Activated naive CD8-positive, alpha-beta T cell treated with anti-CD3 and anti-CD28 coated beads for 36 hours (primary cell): Measurements from ENCODE around the gene CA9. TPM values are rescaled to one million over a fixed set of nuclear protein-coding genes. Genes with fewer than 3 reads are reported as not detected.
A peak's percentile ranks its signal among the peaks of the same experiment; 100 is the strongest.

Experiments used
- DNase-seq: peaks from one replicate; pipeline ENCODE4 v3.0.0; 2021
- H3K27ac Mint-ChIP-seq: one replicate; pipeline ENCODE4 v1.8.0; 2022; ENCODE audit warnings: mild to moderate bottlenecking, moderate library complexity, mixed read lengths
- H3K27me3 Mint-ChIP-seq: one replicate; pipeline ENCODE4 v1.8.0; 2022; ENCODE audit warnings: mild to moderate bottlenecking, mixed read lengths
- H3K36me3 Mint-ChIP-seq: one replicate; pipeline ENCODE4 v1.8.0; 2021; ENCODE audit warnings: mild to moderate bottlenecking, mixed read lengths
- H3K4me1 Mint-ChIP-seq: one replicate; pipeline ENCODE4 v1.8.0; 2021; ENCODE audit warnings: mixed read lengths
- H3K4me3 Mint-ChIP-seq: one replicate; pipeline ENCODE4 v1.8.0; 2022; ENCODE audit warnings: mild to moderate bottlenecking, moderate library complexity, mixed read lengths
- H3K9me3 Mint-ChIP-seq: one replicate; pipeline ENCODE4 v1.8.0; 2022; ENCODE audit warnings: mixed read lengths
- total RNA-seq, 2 experiments: library from RNA; stranded (reverse); gene quantifications; one replicate each; pipeline ENCODE4 v1.2.3, GENCODE V29; 2021

Gene CA9
- total RNA-seq, 2 experiments from 2014 or later: 1.5 to 2.7 TPM

DNA sequence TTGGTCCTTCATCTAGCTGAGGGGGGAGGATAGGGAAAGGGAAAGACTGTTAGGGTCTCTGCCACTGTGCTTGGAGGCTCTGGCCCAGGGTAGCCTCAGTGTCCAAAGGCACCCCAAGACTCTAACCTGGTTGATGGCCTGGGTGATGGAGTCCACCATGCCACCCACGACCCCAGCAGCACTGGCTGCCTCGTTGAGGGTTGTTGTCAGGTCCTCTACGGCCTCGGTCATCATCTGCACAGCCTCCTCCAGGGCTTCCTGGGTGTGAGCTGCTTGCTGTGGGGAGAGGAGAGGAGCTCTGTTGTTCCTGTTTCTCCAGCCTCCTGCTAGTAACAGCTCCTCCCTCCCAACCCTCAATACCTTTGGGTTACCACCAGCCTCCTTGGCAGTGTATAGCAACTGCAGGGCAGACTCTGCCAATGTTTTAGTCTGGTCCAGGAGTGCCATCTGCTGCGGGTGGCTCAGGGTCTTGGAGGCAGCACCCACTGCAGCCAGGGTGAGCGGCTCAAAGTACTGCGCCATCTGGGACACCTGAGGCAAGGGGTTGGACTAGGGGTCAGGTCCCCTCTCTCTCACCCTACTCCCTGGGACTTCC, 32.2 kb downstream of the CA9 start:
- peaks cover 30% of the 10 kb centered on the region for H3K36me3 Mint-ChIP-seq
- H3K9me3 Mint-ChIP-seq: no peaks in the 10 kb centered on the region
- H3K4me1 Mint-ChIP-seq: no peaks in the 10 kb centered on the region
- no peak overlapping the region for H3K4me3 Mint-ChIP-seq
- no peak overlapping the region for H3K27ac Mint-ChIP-seq
- H3K27me3 Mint-ChIP-seq: no peaks in the 10 kb centered on the region
- no peak for DNase-seq

DNA sequence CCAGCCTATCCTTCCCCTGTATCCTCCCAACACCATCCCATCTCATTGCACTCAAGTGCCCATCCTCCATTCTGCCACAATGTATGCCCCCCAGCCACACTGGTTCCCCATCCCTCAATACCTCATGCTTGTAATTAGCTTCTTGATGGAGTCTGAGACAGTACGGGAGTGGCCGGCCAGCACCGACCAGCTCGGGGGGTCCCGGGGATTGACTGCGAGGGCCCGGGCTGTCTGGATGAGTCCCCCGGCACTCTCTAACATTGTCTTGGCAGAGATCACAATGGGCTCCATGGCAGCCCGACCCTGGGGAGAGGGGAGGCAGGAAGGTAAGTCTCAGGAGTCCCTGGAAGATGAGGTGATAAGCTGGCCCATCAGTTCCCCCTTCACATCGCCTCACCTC, 33.2 kb downstream of the CA9 start:
- no peaks in the 10 kb centered on the region for H3K27me3 Mint-ChIP-seq
- no peaks in the 10 kb centered on the region for H3K9me3 Mint-ChIP-seq
- no peaks in the 10 kb centered on the region for H3K4me1 Mint-ChIP-seq
- no peak overlapping the region for H3K4me3 Mint-ChIP-seq
- no peak for DNase-seq
- peaks cover 33% of the 10 kb centered on the region for H3K36me3 Mint-ChIP-seq
- no peak overlapping the region for H3K27ac Mint-ChIP-seq

DNA sequence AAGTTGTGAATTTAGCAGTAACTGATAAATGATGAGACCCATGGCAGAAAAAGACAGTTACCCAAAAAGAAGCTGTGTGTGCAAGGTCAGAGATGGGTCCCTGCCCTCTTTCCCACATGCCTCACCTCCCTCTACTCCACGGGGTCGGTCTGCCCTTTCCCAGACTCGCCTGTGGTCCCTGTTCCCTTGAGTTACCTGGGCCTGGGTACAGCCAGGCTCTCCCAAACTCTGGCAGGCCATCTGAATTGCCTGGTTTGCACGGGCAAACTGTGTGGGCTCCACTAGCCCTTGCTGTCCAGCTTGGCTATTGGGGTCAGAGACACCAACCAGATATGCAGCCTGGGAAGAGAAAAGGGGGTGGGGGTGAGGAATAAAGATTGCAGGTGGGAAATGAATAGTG, 34.4 kb downstream of the CA9 start:
- Mint-ChIP-seq H3K4me3 (no peak overlapping the region), H3K9me3 (no peaks in the 10 kb centered on the region), H3K4me1 (no peaks in the 10 kb centered on the region), H3K27ac (peak overlapping the region; percentile 43), H3K36me3 (peaks cover 28% of the 10 kb centered on the region), H3K27me3 (no peaks in the 10 kb centered on the region)
- no peak for DNase-seq

DNA sequence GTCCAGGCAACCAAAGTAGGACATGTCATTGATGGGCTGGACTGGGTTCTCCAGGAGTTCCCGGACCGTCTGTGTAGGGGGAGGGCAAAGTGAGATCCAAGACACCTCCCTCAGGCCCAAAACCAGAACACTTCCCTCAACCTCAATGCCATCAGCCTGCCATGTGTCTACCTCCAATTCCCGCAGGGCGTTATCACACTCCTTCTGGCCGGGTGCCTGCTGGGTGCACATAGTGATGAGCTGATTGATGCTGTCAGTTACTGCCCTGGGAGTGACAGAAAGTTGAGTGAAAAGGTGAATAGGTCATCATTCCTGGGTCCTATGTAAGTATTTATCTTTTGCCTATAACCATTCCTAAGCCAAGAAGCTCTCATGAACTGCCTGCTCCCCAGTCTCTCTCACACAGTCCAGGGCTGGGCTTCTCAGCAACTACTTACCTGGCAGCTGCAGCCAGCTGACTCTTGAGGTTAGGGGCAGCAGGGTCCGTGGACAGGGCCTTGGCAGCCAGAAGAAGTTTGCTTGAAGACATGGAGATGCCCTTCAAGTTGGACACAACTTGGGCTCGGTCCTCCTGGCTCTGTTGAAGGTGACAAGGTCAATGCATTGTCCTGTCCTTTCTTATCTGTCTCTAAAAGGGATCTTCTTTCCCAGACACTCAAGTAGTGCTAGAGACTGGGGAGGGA, 37.2 kb downstream of the CA9 start:
- H3K27me3 Mint-ChIP-seq: no peaks in the 10 kb centered on the region
- H3K27ac Mint-ChIP-seq: no peak overlapping the region
- peaks cover 27% of the 10 kb centered on the region for H3K36me3 Mint-ChIP-seq
- no peaks in the 10 kb centered on the region for H3K4me1 Mint-ChIP-seq
- no peak overlapping the region for H3K4me3 Mint-ChIP-seq
- DNase-seq: no peak
- H3K9me3 Mint-ChIP-seq: no peaks in the 10 kb centered on the region

DNA sequence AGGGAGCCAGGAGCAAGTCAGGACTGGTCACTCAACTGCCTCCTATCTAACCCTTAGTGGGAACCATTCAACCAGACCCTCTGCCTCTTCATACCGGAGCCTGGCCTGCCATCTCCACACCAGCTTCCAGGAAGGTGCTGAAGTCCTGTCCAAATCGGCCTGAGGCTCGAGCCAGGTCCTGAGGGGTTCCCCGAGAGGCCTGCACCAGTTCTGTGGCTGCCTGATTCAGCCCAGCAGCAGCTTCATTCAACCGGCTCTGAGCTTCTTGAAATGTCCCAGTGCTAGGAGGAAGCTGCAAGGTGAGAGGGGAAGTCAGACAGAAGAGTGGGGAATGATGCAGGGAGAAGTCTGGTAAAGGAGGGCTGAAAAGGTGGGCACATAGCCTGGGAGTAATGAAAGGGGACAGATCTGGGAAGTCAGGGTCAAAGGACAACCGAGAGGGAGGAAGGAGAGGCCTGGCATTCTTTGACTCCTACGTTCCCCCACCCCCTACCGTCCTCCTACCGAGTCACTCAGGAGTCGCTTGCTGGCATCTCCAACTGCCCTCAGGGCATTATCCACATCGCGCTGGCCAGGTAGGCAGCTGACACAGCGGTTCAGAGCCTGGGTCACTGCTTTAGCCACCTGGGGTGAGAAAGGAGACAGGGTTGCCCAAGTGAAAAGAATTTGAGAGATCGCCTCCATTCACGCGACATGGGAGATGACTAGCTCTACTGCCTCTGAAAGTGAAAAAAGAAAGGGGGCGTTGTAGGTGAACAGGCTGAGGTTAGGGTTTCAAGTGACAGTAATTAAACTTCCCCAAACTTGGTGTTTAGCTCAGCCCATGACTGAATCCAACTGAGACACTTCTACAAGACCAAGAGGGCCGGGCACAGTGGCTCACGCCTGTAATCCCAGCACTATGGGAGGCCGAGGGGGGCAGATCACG, 38.0 kb downstream of the CA9 start:
- no peaks in the 10 kb centered on the region for H3K9me3 Mint-ChIP-seq
- H3K4me3 Mint-ChIP-seq: no peak overlapping the region
- peaks cover 30% of the 10 kb centered on the region for H3K36me3 Mint-ChIP-seq
- no peak for DNase-seq
- no peaks in the 10 kb centered on the region for H3K4me1 Mint-ChIP-seq
- no peaks in the 10 kb centered on the region for H3K27me3 Mint-ChIP-seq
- H3K27ac Mint-ChIP-seq: no peak overlapping the region

DNA sequence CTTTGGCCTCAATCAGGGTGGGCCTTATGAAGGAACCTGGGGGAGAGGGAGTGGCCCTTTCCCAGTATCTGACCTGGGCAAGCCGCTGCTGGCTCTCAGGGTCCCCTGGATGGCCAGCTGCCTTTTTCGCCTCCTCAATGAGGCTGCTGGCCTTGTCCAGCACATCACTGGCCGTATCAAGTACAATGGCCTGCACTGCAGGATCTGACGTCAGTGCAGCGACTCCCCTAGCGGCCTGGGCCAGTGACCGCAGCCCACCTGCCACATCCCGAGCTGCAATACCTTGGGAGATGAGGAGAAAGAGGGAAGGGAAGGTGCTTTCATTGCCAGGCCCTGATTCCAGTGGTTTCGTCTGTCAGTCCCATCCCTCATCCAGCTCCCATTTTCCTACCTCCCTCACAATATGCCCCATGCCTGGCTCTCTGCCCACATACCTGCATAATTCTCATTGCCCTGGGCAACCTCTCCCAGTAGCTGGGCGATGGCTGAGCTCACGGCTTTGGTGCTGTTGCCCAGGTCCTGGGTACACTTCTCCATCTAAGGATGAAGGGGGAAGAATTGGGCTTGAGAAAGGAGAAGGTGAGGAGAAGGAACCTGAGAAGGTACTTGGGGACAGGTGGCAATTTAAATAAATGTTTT, 39.2 kb downstream of the CA9 start:
- no peak for DNase-seq
- H3K36me3 Mint-ChIP-seq: peaks cover 21% of the 10 kb centered on the region
- H3K27ac Mint-ChIP-seq: no peak overlapping the region
- no peaks in the 10 kb centered on the region for H3K27me3 Mint-ChIP-seq
- H3K4me3 Mint-ChIP-seq: no peak overlapping the region
- H3K9me3 Mint-ChIP-seq: no peaks in the 10 kb centered on the region
- H3K4me1 Mint-ChIP-seq: no peaks in the 10 kb centered on the region

DNA sequence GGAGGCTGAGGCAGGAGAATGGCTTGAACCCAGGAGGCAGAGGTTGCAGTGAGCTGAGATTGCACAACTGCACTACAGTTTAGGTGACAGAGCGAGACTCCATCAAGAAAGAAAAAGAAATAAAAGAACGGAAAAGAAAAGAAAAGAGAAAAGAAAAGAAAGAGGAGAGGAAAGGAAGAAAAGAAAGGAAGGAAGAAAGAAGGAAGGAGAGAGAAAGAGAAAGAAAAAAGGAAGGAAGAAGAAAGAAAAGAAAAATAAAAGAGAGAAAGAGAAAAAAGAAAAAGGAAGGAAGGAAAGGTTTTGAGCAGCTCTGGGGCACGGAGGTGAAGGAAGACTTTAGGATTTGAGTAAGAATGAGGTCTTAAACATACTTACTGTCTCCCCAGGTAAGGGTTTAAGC, 39.9 kb downstream of the CA9 start:
- Mint-ChIP-seq H3K9me3 (no peaks in the 10 kb centered on the region), H3K27ac (no peak overlapping the region), H3K4me3 (no peak overlapping the region), H3K36me3 (peaks cover 24% of the 10 kb centered on the region), H3K27me3 (no peaks in the 10 kb centered on the region), H3K4me1 (no peaks in the 10 kb centered on the region)
- DNase-seq: no peak

DNA sequence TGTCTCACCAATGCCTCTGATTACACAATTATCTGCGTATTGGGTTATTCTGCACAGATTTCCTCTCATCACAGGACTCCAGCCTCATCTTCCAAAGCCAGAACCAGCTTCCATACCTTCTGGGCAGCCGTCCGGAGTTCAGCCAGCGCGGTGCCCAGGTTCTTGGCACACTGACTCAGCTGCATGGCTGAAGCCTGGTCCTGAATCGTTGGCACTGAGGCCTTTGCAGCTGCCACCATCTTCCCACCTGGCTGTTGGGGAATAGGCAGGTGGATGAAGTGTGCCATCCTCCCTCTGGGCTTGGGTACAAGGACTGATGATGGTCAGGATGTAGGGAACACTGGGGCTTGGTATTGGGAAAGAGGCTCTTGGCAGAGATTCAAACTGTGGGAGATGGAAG, 40.4 kb downstream of the CA9 start:
- H3K4me3 Mint-ChIP-seq: no peak overlapping the region
- peaks cover 24% of the 10 kb centered on the region for H3K36me3 Mint-ChIP-seq
- DNase-seq: no peak
- H3K9me3 Mint-ChIP-seq: no peaks in the 10 kb centered on the region
- no peaks in the 10 kb centered on the region for H3K4me1 Mint-ChIP-seq
- no peaks in the 10 kb centered on the region for H3K27me3 Mint-ChIP-seq
- H3K27ac Mint-ChIP-seq: peak overlapping the region; percentile 2

DNA sequence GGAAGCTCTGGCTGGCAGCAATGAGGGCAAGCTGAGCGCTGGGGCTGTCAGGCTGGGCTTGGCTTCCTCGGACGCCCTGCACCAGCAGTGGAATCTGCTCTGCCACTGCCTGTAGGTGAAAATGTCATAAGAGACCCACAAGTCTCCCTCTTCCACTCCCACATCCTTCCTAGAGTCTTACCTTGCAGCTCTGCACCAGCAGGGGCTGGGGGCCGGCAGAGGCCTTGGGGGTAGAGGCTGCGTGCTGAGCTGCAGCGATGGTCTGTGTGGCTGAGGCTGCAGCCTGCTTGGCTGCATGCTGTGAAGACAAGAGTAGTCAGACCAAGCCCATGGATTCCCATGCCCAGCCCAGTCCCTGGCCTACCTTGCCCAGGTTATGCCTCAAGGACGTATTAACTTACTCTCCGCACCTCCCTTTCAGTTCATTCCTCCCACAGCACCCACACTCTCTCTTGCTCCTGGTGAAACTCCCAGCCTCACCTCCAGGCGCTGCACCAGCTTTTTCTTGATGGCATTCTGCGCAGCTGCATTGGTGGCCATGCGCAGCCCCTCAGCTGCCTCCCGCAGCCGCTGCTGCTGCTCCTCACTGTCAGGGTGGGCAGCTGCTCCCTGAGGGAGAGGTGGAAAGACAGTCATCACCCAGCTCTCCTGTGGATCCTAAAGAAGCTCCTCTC, 41.0 kb downstream of the CA9 start:
- no peak for DNase-seq
- H3K27ac Mint-ChIP-seq: peak overlapping the region; percentile 2
- H3K9me3 Mint-ChIP-seq: no peaks in the 10 kb centered on the region
- H3K4me1 Mint-ChIP-seq: no peaks in the 10 kb centered on the region
- H3K27me3 Mint-ChIP-seq: no peaks in the 10 kb centered on the region
- H3K4me3 Mint-ChIP-seq: no peak overlapping the region
- H3K36me3 Mint-ChIP-seq: peaks cover 22% of the 10 kb centered on the region

DNA sequence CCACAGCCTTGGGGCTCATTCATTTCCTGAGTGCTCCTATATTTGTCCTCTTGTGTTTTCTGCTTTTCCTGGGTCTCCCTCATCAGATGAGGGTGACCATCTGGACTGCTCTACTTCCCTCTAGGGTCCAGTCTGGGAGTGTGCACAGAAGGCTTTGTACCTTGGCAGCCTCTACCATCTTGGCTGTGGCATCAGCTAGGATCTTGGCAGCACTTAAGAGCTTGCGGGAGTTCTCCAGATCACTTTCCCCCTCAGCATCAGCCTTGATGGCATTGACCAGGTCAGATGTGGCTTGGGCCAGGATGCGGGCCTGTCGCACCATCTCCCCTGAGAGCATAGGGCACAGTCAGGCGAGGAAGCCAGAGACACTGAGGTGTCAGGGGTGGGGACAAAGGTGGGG, 42.5 kb downstream of the CA9 start:
- no peak overlapping the region for H3K4me3 Mint-ChIP-seq
- no peaks in the 10 kb centered on the region for H3K27me3 Mint-ChIP-seq
- no peak for DNase-seq
- H3K36me3 Mint-ChIP-seq: peaks cover 14% of the 10 kb centered on the region
- H3K27ac Mint-ChIP-seq: no peak overlapping the region
- H3K4me1 Mint-ChIP-seq: no peaks in the 10 kb centered on the region
- H3K9me3 Mint-ChIP-seq: no peaks in the 10 kb centered on the region

DNA sequence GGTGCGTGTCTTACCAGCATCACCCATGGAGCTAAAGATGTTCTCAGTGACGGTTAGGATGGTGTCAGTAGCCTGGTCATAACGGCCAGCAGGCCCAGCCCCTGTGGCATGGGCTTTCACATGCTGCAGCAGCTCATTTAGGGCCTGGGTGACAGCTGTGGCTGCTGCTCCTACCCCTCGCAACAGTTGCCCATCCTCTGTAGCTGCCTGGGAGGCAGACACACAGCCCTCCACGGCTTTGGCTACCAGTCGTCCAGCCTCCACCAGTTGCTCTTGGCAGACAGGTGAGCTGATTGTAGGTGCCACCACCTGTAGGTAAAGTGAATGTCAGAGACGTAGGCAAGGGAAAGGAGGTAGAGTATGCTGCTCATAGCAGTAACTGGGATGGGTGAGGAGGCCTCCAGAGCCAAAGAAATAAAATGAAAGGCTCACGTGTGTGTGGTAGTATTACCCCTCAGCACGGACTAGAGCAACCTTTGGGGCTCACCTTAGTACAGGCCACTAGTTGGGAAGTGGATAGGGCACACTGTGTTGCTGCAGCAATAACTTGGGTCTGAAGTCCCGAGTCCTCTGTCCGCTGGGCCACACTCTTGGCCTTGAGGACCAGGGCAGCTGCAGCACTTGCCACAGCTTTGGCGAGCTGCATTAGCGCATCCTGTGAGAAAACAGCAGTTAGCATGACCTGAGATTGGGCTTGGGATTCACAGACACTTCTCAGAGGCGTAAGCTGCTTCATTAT, 43.6 kb downstream of the CA9 start:
- H3K36me3 Mint-ChIP-seq: peaks cover 18% of the 10 kb centered on the region
- H3K4me1 Mint-ChIP-seq: no peaks in the 10 kb centered on the region
- no peak for DNase-seq
- no peaks in the 10 kb centered on the region for H3K27me3 Mint-ChIP-seq
- H3K4me3 Mint-ChIP-seq: no peak overlapping the region
- no peak overlapping the region for H3K27ac Mint-ChIP-seq
- no peaks in the 10 kb centered on the region for H3K9me3 Mint-ChIP-seq

DNA sequence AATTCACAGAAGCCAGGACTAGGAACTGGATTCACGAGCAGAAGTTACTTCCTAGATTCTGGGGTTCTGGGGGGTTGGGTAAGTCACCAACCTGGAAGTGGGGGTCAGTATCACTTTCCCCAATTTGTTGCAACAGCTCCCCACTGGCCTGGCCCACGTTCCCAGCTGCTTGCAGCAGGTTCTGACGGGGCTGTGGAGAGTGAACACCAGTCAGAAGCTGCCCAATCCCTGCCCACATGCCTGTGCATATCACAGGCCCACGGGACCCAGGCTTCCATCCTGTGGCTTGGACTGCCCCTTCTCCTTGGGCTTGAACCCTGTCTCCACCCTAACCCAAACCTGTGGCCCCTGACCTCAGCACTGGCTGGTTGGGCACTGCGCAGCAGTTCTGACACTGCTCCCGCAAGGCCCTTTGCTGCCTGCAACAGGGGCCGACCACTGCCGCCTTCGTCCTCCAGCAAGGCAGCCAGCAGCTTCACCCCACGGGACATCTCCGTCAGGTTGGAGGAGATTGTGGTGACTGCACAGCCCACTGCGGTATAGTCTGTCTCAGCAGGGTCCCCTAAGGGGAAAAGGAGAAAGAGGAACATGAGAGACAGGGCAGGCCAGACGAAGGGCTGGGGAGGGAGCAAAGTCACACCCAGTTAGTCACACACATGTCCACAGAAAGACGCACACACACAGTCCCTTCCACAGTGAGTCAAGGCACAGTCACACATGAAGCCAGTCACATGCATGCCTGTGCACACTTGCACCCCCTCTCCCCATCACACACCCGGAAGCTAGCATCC, 45.2 kb downstream of the CA9 start:
- Mint-ChIP-seq H3K27me3 (no peaks in the 10 kb centered on the region), H3K4me1 (no peaks in the 10 kb centered on the region), H3K9me3 (no peaks in the 10 kb centered on the region), H3K27ac (no peak overlapping the region), H3K4me3 (no peak overlapping the region), H3K36me3 (peaks cover 22% of the 10 kb centered on the region)
- DNase-seq: no peak

DNA sequence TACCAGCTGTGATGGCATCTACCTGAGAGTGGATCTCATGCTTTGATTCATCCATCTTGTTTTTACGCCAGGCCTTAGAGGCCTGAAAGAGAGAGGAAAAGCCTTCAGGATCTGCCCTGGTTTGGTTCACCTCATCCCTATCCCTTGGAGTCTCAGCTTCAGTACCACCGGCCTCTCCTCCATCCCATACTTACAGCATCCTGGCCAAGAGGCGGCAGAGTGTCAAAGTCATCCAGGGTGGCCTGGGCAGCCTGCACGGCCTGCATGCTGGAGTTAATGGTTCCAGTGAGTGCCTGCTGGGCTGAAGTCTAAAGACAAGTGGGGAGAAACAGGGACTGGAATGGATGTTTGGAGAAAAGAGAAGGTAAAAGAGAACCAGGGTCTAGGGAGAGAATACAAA, 45.8 kb downstream of the CA9 start:
- Mint-ChIP-seq H3K4me1 (no peaks in the 10 kb centered on the region), H3K27ac (no peak overlapping the region), H3K9me3 (no peaks in the 10 kb centered on the region), H3K27me3 (no peaks in the 10 kb centered on the region), H3K36me3 (peaks cover 27% of the 10 kb centered on the region), H3K4me3 (no peak overlapping the region)
- DNase-seq: no peak

DNA sequence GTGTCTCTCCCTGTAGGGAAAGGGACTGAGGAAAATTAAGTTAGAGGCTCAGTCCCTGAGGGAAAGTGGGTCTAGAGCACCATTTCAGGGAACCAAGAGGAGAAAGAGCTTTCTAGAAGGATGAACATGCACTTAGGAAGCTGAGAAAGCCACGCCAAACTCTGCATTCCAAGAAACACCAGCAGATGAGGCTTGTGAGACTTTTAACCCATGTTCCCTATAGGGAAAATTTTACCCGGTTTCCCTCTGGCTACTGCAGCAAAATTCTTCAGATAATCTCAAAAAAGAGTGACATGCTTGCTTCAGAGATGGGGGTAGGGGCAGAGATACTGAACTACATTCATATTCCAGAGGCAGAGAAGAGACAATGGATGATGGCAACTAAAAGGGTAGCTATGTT, 49.7 kb downstream of the CA9 start:
- peaks cover 8% of the 10 kb centered on the region for H3K4me1 Mint-ChIP-seq
- H3K36me3 Mint-ChIP-seq: peaks cover 28% of the 10 kb centered on the region
- H3K27me3 Mint-ChIP-seq: no peaks in the 10 kb centered on the region
- H3K9me3 Mint-ChIP-seq: no peaks in the 10 kb centered on the region
- no peak for DNase-seq
- no peak overlapping the region for H3K4me3 Mint-ChIP-seq
- H3K27ac Mint-ChIP-seq: no peak overlapping the region
